Keratinocyte (primary cell): Measurements from ENCODE around the gene TRDN. TPM values are rescaled to one million over a fixed set of nuclear protein-coding genes. Genes with fewer than 3 reads are reported as not detected.

Experiments used
- DNase-seq: peaks from one replicate; pipeline ENCODE4 v3.0.0-alpha.2; 2011; ENCODE audit warnings: low read depth, missing footprints, low spot score
- FAIRE-seq: peaks from 2 replicates; lab custom pipeline; 2011; peaks lifted over from hg19 to GRCh38; lab: Jason Lieb, UNC
- H2AFZ ChIP-seq: 2 replicates; pipeline ENCODE4 v1.6.0; 2012; ENCODE audit warnings: low read length, control low read depth, inconsistent platforms; ENCODE audit not compliant: control insufficient read depth
- H3K27ac ChIP-seq: 2 replicates; pipeline ENCODE4 v1.5.1; 2011; ENCODE audit warnings: low read length; ENCODE audit not compliant: control insufficient read depth, insufficient read depth
- H3K27me3 ChIP-seq: 3 replicates; pipeline ENCODE4 v1.6.0; 2011; ENCODE audit warnings: low read length; ENCODE audit not compliant: control insufficient read depth, insufficient read depth; ENCODE audit errors: extremely low read depth
- H3K36me3 ChIP-seq, 2 experiments: 2 replicates in 1 of 2; 3 replicates in 1 of 2; pipeline ENCODE4 v1.5.1; 2011; ENCODE audit warnings: low read length in 2 of 2, mild to moderate bottlenecking in 1 of 2; ENCODE audit not compliant: control insufficient read depth in 2 of 2, insufficient read depth in 2 of 2; ENCODE audit errors: extremely low read depth in 1 of 2
- H3K4me1 ChIP-seq: 3 replicates; pipeline ENCODE4 v1.5.1; 2011; ENCODE audit warnings: low read length; ENCODE audit not compliant: control insufficient read depth, insufficient read depth; ENCODE audit errors: extremely low read depth
- H3K4me2 ChIP-seq: 3 replicates; pipeline ENCODE4 v1.6.0; 2011; ENCODE audit warnings: low read depth, low read length; ENCODE audit not compliant: control insufficient read depth, insufficient read depth; ENCODE audit errors: extremely low read depth
- H3K4me3 ChIP-seq, 3 experiments: fragments of 200-600 bp in 1 of 3; sonication (generic) in 1 of 3; 2 replicates in 2 of 3; 3 replicates in 1 of 3; pipeline ENCODE4 v1.5.1; 2011 to 2016; ENCODE audit warnings: low read length in 3 of 3, mild to moderate bottlenecking in 3 of 3, control low read depth in 2 of 3, inconsistent platforms in 1 of 3, low read depth in 1 of 3, mixed read lengths in 1 of 3, mixed run types in 1 of 3, moderate library complexity in 1 of 3; ENCODE audit not compliant: control insufficient read depth in 2 of 3, insufficient read depth in 2 of 3; ENCODE audit errors: extremely low read depth in 1 of 3
- H3K79me2 ChIP-seq: 2 replicates; pipeline ENCODE4 v1.6.0; 2012; ENCODE audit warnings: low read length; ENCODE audit not compliant: control insufficient read depth, insufficient read depth
- H3K9ac ChIP-seq: 3 replicates; pipeline ENCODE4 v1.6.0; 2011; ENCODE audit warnings: low read length; ENCODE audit not compliant: control insufficient read depth, insufficient read depth; ENCODE audit errors: extremely low read depth
- H3K9me1 ChIP-seq: 3 replicates; pipeline ENCODE4 v1.6.0; 2011; ENCODE audit warnings: low read length; ENCODE audit not compliant: control insufficient read depth, insufficient read depth; ENCODE audit errors: extremely low read depth
- H3K9me3 ChIP-seq: 2 replicates; pipeline ENCODE4 v1.5.1; 2012; ENCODE audit warnings: low read depth, low read length; ENCODE audit not compliant: control insufficient read depth
- H4K20me1 ChIP-seq: 3 replicates; pipeline ENCODE4 v1.6.0; 2011; ENCODE audit warnings: low read length; ENCODE audit not compliant: control insufficient read depth, insufficient read depth; ENCODE audit errors: extremely low read depth
- EZH2 ChIP-seq: IDR thresholded peaks from one replicate; pipeline ENCODE4 v1.6.1; 2012; ENCODE audit warnings: inconsistent platforms, mild to moderate bottlenecking, low read length, moderate library complexity
- dilution Hi-C: fragments of 300-500 bp; cut with MboI; formaldehyde crosslinking; loops from one replicate; pipeline ENCODE4 v1.7.0; 2020; ENCODE audit warnings: low sequenced_read_pairs; ENCODE audit not compliant: extremely low pct_ligation_motif_present
- polyA plus RNA-seq, 5 experiments: library from polyadenylated mRNA; depleted of rRNA in 3 of 5; stranded (reverse) in 3 of 5; stranded (forward) in 1 of 5; unstranded in 1 of 5; fragments of >200 nt; gene quantifications; 1 replicate in 1 of 5; 2 replicates in 3 of 5; 3 replicates in 1 of 5; pipeline versions ENCODE4 v1.2.1 to v1.2.3, GENCODE V29; 2011 to 2012; ENCODE audit warnings: missing spikeins in 2 of 5, low read depth in 1 of 5, low replicate concordance in 1 of 5
- TF ChIP-seq, protein P1 (sequence below), 3 experiments: IDR thresholded peaks in 1 of 3; conservative IDR thresholded peaks in 1 of 3; optimal IDR thresholded peaks in 1 of 3; 2 replicates in 2 of 3; 3 replicates in 1 of 3; pipeline versions ENCODE3 to v1.5.1; 2011; ENCODE audit warnings: low read length in 3 of 3, mild to moderate bottlenecking in 3 of 3, moderate library complexity in 2 of 3, control low read depth in 1 of 3, inconsistent platforms in 1 of 3; ENCODE audit not compliant: insufficient read depth in 2 of 3; ENCODE audit errors: extremely low read depth in 1 of 3

The TRDN gene
- polyA plus RNA-seq, 1 donor (not counting 4 experiments of a cell fraction or from before 2014, with no cell fraction given), result not detected

DNA sequence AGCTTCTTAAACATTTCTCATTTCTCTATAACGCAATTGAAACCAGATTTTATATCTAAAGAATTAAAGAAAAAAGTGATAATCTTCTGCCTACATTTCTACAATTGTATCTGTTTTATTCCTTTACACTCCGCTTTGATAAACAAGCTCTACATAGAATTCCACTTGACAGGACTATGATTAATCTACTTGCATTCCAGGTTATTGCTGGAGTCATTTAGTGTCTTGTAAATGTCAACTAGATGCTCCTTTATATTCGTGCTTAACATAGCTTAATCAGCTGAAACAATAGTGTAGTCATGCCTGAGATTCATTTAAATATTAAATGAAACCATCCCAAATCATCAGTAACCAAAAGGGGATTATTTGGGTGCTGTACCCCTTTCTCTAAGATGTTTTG lies 284.0 kb downstream of the TRDN start:
- dilution Hi-C loops, result no loop called here
- Histone ChIP-seq H3K4me2 (no peak overlapping the region), H3K27ac (no peak overlapping the region), H3K79me2 (no peaks in the 10 kb centered on the region), H3K9ac (no peak overlapping the region), H3K36me3 (no peaks in the 10 kb centered on the region), H3K9me1 (no peaks in the 10 kb centered on the region), H3K27me3 (no peaks in the 10 kb centered on the region), H2AFZ (no peak overlapping the region), H4K20me1 (no peaks in the 10 kb centered on the region), H3K4me1 (no peaks in the 10 kb centered on the region), H3K9me3 (no peaks in the 10 kb centered on the region), H3K4me3 (no peak overlapping the region)
- FAIRE-seq, result no peak
- TF ChIP-seq EZH2, result no peak
- TF ChIP-seq, protein P1, sequence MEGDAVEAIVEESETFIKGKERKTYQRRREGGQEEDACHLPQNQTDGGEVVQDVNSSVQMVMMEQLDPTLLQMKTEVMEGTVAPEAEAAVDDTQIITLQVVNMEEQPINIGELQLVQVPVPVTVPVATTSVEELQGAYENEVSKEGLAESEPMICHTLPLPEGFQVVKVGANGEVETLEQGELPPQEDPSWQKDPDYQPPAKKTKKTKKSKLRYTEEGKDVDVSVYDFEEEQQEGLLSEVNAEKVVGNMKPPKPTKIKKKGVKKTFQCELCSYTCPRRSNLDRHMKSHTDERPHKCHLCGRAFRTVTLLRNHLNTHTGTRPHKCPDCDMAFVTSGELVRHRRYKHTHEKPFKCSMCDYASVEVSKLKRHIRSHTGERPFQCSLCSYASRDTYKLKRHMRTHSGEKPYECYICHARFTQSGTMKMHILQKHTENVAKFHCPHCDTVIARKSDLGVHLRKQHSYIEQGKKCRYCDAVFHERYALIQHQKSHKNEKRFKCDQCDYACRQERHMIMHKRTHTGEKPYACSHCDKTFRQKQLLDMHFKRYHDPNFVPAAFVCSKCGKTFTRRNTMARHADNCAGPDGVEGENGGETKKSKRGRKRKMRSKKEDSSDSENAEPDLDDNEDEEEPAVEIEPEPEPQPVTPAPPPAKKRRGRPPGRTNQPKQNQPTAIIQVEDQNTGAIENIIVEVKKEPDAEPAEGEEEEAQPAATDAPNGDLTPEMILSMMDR (optimal IDR thresholded peaks at IDR 0.05 in 1 of 3, IDR thresholded peaks at IDR 0.05 in 1 of 3, conservative IDR thresholded peaks at IDR 0.05 in 1 of 3; ENCODE audit: extremely low read depth in 1 of 3, insufficient read depth in 2 of 3, low read length in 3 of 3), result no peak
- no peak for DNase-seq

DNA sequence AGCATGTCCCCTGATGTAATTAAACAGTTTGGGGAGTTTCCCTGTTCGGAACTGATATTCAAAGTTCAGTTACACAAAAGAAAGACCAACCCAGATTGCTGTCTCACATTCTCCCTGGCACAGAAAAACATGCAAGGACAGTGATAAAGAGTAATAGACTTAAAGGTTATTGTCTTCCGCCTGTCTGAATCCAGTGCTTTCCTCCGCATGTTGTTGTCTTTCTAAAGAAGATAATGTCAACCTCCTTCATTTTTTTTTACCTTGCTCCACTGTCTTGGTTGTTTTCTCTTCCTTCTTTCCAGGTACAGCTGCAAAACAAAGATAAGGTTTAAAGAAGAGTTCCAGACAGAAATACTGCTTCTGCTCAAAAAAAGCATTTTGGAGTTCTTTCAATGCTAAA lies 284.5 kb downstream of the TRDN start:
- FAIRE-seq, result no peak
- no peaks in the 10 kb centered on the region for H3K9me3 ChIP-seq
- no peaks in the 10 kb centered on the region for H3K36me3 ChIP-seq
- no peak overlapping the region for H3K27ac ChIP-seq
- no peaks in the 10 kb centered on the region for H3K27me3 ChIP-seq
- H3K9me1 ChIP-seq, result no peaks in the 10 kb centered on the region
- DNase-seq, result no peak
- H4K20me1 ChIP-seq, result no peaks in the 10 kb centered on the region
- no peaks in the 10 kb centered on the region for H3K4me1 ChIP-seq
- TF ChIP-seq, protein P1 (optimal IDR thresholded peaks at IDR 0.05 in 1 of 3, IDR thresholded peaks at IDR 0.05 in 1 of 3, conservative IDR thresholded peaks at IDR 0.05 in 1 of 3; ENCODE audit: extremely low read depth in 1 of 3, insufficient read depth in 2 of 3, low read length in 3 of 3), result no peak
- no peak for TF ChIP-seq EZH2
- H3K79me2 ChIP-seq, result no peaks in the 10 kb centered on the region
- H3K4me3 ChIP-seq, result no peak overlapping the region
- dilution Hi-C loops, result no loop called here
- H3K9ac ChIP-seq, result no peak overlapping the region
- H3K4me2 ChIP-seq, result no peak overlapping the region
- H2AFZ ChIP-seq, result no peak overlapping the region
